GM12878 (cell line): Measurements from ENCODE around the gene JAKMIP1.

Experiments used
- BRCA1 ChIP-seq: IDR thresholded peaks from 2 replicates; pipeline ENCODE4 v1.6.1; 2011; ENCODE audit warnings: low read depth, low read length, improper control_type of control experiment
- CHD1 ChIP-seq: IDR thresholded peaks from 2 replicates; pipeline ENCODE4 v1.6.1; 2012; ENCODE audit warnings: low read depth, low read length, improper control_type of control experiment
- CHD2 ChIP-seq: IDR thresholded peaks from 2 replicates; pipeline ENCODE4 v1.6.1; 2011; ENCODE audit warnings: low read depth, low read length, improper control_type of control experiment, borderline replicate concordance
- FOS ChIP-seq: IDR thresholded peaks from 3 replicates; pipeline ENCODE4 v1.6.1; 2011; ENCODE audit warnings: borderline replicate concordance; ENCODE audit not compliant: insufficient read length; ENCODE audit errors: extremely low read depth
- JUNB ChIP-seq: IDR thresholded peaks from 2 replicates; pipeline ENCODE4 v1.6.1; 2016; ENCODE audit warnings: antibody characterized with exemption, mild to moderate bottlenecking
- POLR2A ChIP-seq: IDR thresholded peaks from 2 replicates; pipeline ENCODE4 v1.6.1; 2011; ENCODE audit warnings: low read depth, mild to moderate bottlenecking, low read length
- POLR2AphosphoS5 ChIP-seq: IDR thresholded peaks from 2 replicates; pipeline ENCODE4 v1.6.1; 2011; ENCODE audit warnings: mild to moderate bottlenecking, low read length, inconsistent platforms
- RAD21 ChIP-seq: IDR thresholded peaks from 2 replicates; pipeline ENCODE4 v1.6.1; 2011; ENCODE audit warnings: mild to moderate bottlenecking, low read depth, low read length, moderate library complexity; ENCODE audit not compliant: insufficient read depth
- TF ChIP-seq, protein P1 (sequence below), 3 experiments: IDR thresholded peaks in 2 of 3; conservative IDR thresholded peaks in 1 of 3; 2 replicates each; pipeline ENCODE4 v1.5.1; 2011; ENCODE audit warnings: low read depth in 3 of 3, low read length in 3 of 3, mild to moderate bottlenecking in 3 of 3, control low read depth in 2 of 3, moderate library complexity in 2 of 3, inconsistent platforms in 1 of 3, mixed read lengths in 1 of 3; ENCODE audit not compliant: control insufficient read depth in 2 of 3, insufficient read depth in 1 of 3; ENCODE audit errors: extremely low read depth in 1 of 3
- TF ChIP-seq, protein P2 (sequence below): IDR thresholded peaks from 2 replicates; pipeline ENCODE4 v1.6.1; 2012; ENCODE audit warnings: low read depth, low read length, improper control_type of control experiment

DNA sequence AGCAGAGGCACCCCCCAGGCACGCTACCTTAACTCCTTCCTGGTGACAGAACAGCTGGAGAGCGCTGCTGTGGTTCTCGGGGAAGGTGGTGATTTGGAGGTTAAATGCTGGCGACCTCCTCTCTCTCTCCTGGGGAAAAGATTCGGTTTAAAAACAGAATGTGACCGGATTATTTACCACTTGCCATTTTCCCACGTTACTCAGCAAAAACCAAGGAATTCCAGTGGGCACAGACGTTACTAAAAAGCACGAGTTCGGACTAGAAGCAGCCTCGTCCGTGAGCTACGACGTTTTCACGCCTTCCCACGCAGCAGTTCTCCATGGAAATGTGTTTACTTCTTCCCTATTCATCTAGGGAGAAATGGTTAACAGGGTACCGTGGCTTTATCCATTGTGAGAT, 149.8 kb downstream of the JAKMIP1 start:
- TF ChIP-seq CHD1 (no peak), BRCA1 (no peak), POLR2A (no peak), FOS (no peak), RAD21 (no peak), CHD2 (no peak), JUNB (no peak), POLR2AphosphoS5 (no peak)
- TF ChIP-seq, protein P1, sequence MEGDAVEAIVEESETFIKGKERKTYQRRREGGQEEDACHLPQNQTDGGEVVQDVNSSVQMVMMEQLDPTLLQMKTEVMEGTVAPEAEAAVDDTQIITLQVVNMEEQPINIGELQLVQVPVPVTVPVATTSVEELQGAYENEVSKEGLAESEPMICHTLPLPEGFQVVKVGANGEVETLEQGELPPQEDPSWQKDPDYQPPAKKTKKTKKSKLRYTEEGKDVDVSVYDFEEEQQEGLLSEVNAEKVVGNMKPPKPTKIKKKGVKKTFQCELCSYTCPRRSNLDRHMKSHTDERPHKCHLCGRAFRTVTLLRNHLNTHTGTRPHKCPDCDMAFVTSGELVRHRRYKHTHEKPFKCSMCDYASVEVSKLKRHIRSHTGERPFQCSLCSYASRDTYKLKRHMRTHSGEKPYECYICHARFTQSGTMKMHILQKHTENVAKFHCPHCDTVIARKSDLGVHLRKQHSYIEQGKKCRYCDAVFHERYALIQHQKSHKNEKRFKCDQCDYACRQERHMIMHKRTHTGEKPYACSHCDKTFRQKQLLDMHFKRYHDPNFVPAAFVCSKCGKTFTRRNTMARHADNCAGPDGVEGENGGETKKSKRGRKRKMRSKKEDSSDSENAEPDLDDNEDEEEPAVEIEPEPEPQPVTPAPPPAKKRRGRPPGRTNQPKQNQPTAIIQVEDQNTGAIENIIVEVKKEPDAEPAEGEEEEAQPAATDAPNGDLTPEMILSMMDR (IDR thresholded peaks at IDR 0.05 in 2 of 3, conservative IDR thresholded peaks at IDR 0.05 in 1 of 3; ENCODE audit: control insufficient read depth in 2 of 3, extremely low read depth in 1 of 3, insufficient read depth in 1 of 3, low read depth in 3 of 3, low read length in 3 of 3) = no peak
- TF ChIP-seq, protein P2, sequence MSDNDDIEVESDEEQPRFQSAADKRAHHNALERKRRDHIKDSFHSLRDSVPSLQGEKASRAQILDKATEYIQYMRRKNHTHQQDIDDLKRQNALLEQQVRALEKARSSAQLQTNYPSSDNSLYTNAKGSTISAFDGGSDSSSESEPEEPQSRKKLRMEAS = no peak
